Nephron (organoid): ENCODE measurements around the gene DYNLRB2.

Experiments
- H3K27ac Mint-ChIP-seq, 3 experiments: 2 replicates each; pipeline ENCODE4 v1.8.0; 2020; ENCODE audit warnings: mixed read lengths in 3 of 3, mild to moderate bottlenecking in 2 of 3, moderate library complexity in 1 of 3
- H3K27me3 Mint-ChIP-seq: 2 replicates; pipeline ENCODE4 v1.8.0; 2021; ENCODE audit warnings: low read depth, mild to moderate bottlenecking, moderate library complexity, mixed read lengths
- H3K36me3 Mint-ChIP-seq: 2 replicates; pipeline ENCODE4 v1.8.0; 2020; ENCODE audit warnings: low read depth, mixed read lengths
- H3K4me1 Mint-ChIP-seq: 2 replicates; pipeline ENCODE4 v1.8.0; 2020; ENCODE audit warnings: mixed read lengths
- H3K4me3 Mint-ChIP-seq, 3 experiments: 2 replicates each; pipeline ENCODE4 v1.8.0; 2020; ENCODE audit warnings: mild to moderate bottlenecking in 3 of 3, mixed read lengths in 3 of 3, moderate library complexity in 2 of 3
- H3K9me3 Mint-ChIP-seq: 2 replicates; pipeline ENCODE4 v1.8.0; 2020; ENCODE audit warnings: mixed read lengths
- TF ChIP-seq, protein P1 (sequence below), 3 experiments: fragments of 200-600 bp; sonication (generic); IDR thresholded peaks; one replicate each; pipeline ENCODE4 v1.5.0; 2021; ENCODE audit warnings: antibody characterized with exemption in 3 of 3; ENCODE audit not compliant: unreplicated experiment in 3 of 3

The DYNLRB2 gene

GRCh38 chr16:80541306-80541694, 507 bp downstream of the DYNLRB2 start:
- H3K4me3 Mint-ChIP-seq = peak overlapping the region; percentile 91 to 93 (median 92)
- peaks cover 48% of the 10 kb centered on the region for H3K27me3 Mint-ChIP-seq

DNA sequence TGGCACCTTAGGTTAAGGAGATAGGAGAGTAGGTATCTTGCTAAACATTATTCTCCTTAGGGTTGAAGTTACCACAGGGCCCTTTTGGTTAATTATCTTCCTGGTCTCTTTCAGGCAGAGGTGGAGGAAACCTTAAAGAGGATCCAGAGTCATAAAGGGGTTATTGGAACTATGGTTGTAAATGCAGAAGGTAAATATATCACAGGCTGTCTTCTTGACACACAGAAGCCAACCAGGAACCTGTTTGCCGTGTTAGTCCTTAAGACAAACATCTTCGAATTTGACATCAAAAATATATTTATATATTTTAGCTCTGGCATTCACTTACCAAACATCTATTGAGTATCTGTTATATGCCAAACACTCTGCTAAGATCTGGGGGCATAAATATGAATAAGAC, 2.4 kb downstream of the DYNLRB2 start:
- TF ChIP-seq, protein P1, sequence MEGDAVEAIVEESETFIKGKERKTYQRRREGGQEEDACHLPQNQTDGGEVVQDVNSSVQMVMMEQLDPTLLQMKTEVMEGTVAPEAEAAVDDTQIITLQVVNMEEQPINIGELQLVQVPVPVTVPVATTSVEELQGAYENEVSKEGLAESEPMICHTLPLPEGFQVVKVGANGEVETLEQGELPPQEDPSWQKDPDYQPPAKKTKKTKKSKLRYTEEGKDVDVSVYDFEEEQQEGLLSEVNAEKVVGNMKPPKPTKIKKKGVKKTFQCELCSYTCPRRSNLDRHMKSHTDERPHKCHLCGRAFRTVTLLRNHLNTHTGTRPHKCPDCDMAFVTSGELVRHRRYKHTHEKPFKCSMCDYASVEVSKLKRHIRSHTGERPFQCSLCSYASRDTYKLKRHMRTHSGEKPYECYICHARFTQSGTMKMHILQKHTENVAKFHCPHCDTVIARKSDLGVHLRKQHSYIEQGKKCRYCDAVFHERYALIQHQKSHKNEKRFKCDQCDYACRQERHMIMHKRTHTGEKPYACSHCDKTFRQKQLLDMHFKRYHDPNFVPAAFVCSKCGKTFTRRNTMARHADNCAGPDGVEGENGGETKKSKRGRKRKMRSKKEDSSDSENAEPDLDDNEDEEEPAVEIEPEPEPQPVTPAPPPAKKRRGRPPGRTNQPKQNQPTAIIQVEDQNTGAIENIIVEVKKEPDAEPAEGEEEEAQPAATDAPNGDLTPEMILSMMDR (IDR thresholded peaks at IDR 0.05; ENCODE audit: unreplicated experiment in 3 of 3) = no peak
- no peak overlapping the region for H3K27ac Mint-ChIP-seq
- H3K4me3 Mint-ChIP-seq = peak overlapping the region in 2 of 3 experiments; percentile 17 to 52
- H3K36me3 Mint-ChIP-seq = no peaks in the 10 kb centered on the region
- peaks cover 33% of the 10 kb centered on the region for H3K27me3 Mint-ChIP-seq
- no peaks in the 10 kb centered on the region for H3K9me3 Mint-ChIP-seq
- H3K4me1 Mint-ChIP-seq = peaks cover 11% of the 10 kb centered on the region

More at GRCh38 chr16:80541306-80541694, 507 bp downstream of the DYNLRB2 start:
- no peaks in the 10 kb centered on the region for H3K36me3 Mint-ChIP-seq
- peaks cover 11% of the 10 kb centered on the region for H3K4me1 Mint-ChIP-seq
- peak overlapping the region in 2 of 3 experiments; percentile 71 to 91 for H3K27ac Mint-ChIP-seq
- TF ChIP-seq, protein P1 (IDR thresholded peaks at IDR 0.05; ENCODE audit: unreplicated experiment in 3 of 3) = no peak
- H3K9me3 Mint-ChIP-seq = no peaks in the 10 kb centered on the region

DNA sequence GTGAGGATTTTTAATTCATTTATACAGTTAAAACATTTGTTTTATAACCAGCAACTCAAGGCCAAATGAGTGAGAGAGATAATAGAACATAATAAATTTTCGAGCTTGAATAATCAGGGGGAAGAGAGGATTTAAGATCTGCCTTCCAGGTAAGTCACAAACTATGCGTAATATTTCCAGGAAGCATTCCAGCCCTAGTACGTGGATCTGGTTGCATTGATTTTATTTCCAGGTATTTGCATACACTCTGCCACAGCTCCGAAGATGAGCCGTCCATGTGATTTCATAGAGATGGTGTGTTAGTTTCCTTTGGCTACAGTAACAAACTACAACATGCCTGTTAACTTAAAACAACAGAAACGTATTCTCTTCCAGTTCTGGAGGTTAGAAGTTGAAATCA, 3.5 kb downstream of the DYNLRB2 start:
- H3K27ac Mint-ChIP-seq = no peak overlapping the region
- TF ChIP-seq, protein P1 (IDR thresholded peaks at IDR 0.05; ENCODE audit: unreplicated experiment in 3 of 3) = no peak
- H3K4me1 Mint-ChIP-seq = peaks cover 11% of the 10 kb centered on the region
- no peaks in the 10 kb centered on the region for H3K9me3 Mint-ChIP-seq
- H3K36me3 Mint-ChIP-seq = no peaks in the 10 kb centered on the region
- peaks cover 21% of the 10 kb centered on the region for H3K27me3 Mint-ChIP-seq
- H3K4me3 Mint-ChIP-seq = no peak overlapping the region

GRCh38 chr16:80546249-80546648, 5.5 kb downstream of the DYNLRB2 start:
- H3K27ac Mint-ChIP-seq = no peak overlapping the region

GRCh38 chr16:80547145-80547544, 6.4 kb downstream of the DYNLRB2 start:
- TF ChIP-seq, protein P1 (IDR thresholded peaks at IDR 0.05; ENCODE audit: unreplicated experiment in 3 of 3) = no peak
- no peak overlapping the region for H3K27ac Mint-ChIP-seq
- no peaks in the 10 kb centered on the region for H3K36me3 Mint-ChIP-seq
- H3K4me3 Mint-ChIP-seq = no peak overlapping the region
- H3K4me1 Mint-ChIP-seq = no peaks in the 10 kb centered on the region
- peaks cover 16% of the 10 kb centered on the region for H3K27me3 Mint-ChIP-seq
- no peaks in the 10 kb centered on the region for H3K9me3 Mint-ChIP-seq

More at GRCh38 chr16:80546249-80546648, 5.5 kb downstream of the DYNLRB2 start:
- no peaks in the 10 kb centered on the region for H3K9me3 Mint-ChIP-seq
- TF ChIP-seq, protein P1 (IDR thresholded peaks at IDR 0.05; ENCODE audit: unreplicated experiment in 3 of 3) = no peak
- no peaks in the 10 kb centered on the region for H3K4me1 Mint-ChIP-seq
- H3K36me3 Mint-ChIP-seq = no peaks in the 10 kb centered on the region
- H3K27me3 Mint-ChIP-seq = peaks cover 15% of the 10 kb centered on the region
- no peak overlapping the region for H3K4me3 Mint-ChIP-seq

- H3K27me3 Mint-ChIP-seq = peaks cover 24% of the 10 kb centered on the region
- H3K9me3 Mint-ChIP-seq = no peaks in the 10 kb centered on the region
- no peaks in the 10 kb centered on the region for H3K4me1 Mint-ChIP-seq
- H3K4me3 Mint-ChIP-seq = no peak overlapping the region
- no peaks in the 10 kb centered on the region for H3K36me3 Mint-ChIP-seq
- TF ChIP-seq, protein P1 (IDR thresholded peaks at IDR 0.05; ENCODE audit: unreplicated experiment in 3 of 3) = no peak
- no peak overlapping the region for H3K27ac Mint-ChIP-seq
These were observed 11.5 kb downstream of the DYNLRB2 start for GRCh38 chr16:80552277-80552676.
